GM21717 (cell line): ENCODE measurements around the gene ZIC2.
"Not testable (repeated sequence)": the region's sequence is repeated elsewhere in the genome, so short reads cannot be mapped to it uniquely, and the experiment has no call there.

Experiments used
- ATAC-seq: cut with Tn5 transposase; IDR thresholded peaks from one replicate; pipeline ENCODE4 v1.9.1; 2021; ENCODE audit warnings: mild to moderate bottlenecking, moderate library complexity; ENCODE audit not compliant: unreplicated experiment

ZIC2 gene

GRCh38 chr13:99981735-99982035 is at the start of gene ZIC2:
ZIC2 (plus strand) TSS chr13:99981784; CDS start chr13:99982065, 281 bp downstream.
- no peak for ATAC-seq

- ATAC-seq = no peak
These were observed 48.7 kb upstream of the ZIC2 start for GRCh38 chr13:99932912-99933311.

- ATAC-seq = no peak
These were observed 45.8 kb upstream of the ZIC2 start for GRCh38 chr13:99935772-99936171.

GRCh38 chr13:99938635-99939034 is 42.9 kb upstream of the ZIC2 start:
- no peak for ATAC-seq

GRCh38 chr13:99941086-99941485 is 40.5 kb upstream of the ZIC2 start:
- no peak for ATAC-seq

- ATAC-seq = no peak
These were observed 39.7 kb upstream of the ZIC2 start for GRCh38 chr13:99941911-99942310.

GRCh38 chr13:99944102-99944501 is 37.5 kb upstream of the ZIC2 start:
- no peak for ATAC-seq

GRCh38 chr13:99944606-99945005 is 37.0 kb upstream of the ZIC2 start:
- no peak for ATAC-seq

GRCh38 chr13:99945515-99945914 is 36.1 kb upstream of the ZIC2 start:
- ATAC-seq = not testable (repeated sequence)

- no peak for ATAC-seq
These were observed 33.9 kb upstream of the ZIC2 start for GRCh38 chr13:99947666-99948065.

GRCh38 chr13:99948411-99948810 is 33.2 kb upstream of the ZIC2 start:
- no peak for ATAC-seq

GRCh38 chr13:99948907-99949678 is 32.5 kb upstream of the ZIC2 start:
- no peak for ATAC-seq

GRCh38 chr13:99949679-99950413 is 31.7 kb upstream of the ZIC2 start:
- ATAC-seq = no peak

- ATAC-seq = not testable (repeated sequence)
These were observed 29.9 kb upstream of the ZIC2 start for GRCh38 chr13:99951666-99952065.

- no peak for ATAC-seq
These were observed 28.3 kb upstream of the ZIC2 start for GRCh38 chr13:99953138-99953755.

GRCh38 chr13:99955107-99955746 is 26.4 kb upstream of the ZIC2 start:
- no peak for ATAC-seq

- no peak for ATAC-seq
These were observed 25.7 kb upstream of the ZIC2 start for GRCh38 chr13:99955747-99956472.

- ATAC-seq = no peak
These were observed 24.9 kb upstream of the ZIC2 start for GRCh38 chr13:99956473-99957349.

GRCh38 chr13:99958406-99959126 is 23.0 kb upstream of the ZIC2 start:
- no peak for ATAC-seq
